Psoas muscle (tissue), 8 donors: ENCODE results near the gene MCM8. TPM values are rescaled to one million over a fixed set of nuclear protein-coding genes. Genes with fewer than 3 reads are reported as not detected.

Experiments used
- ATAC-seq, 4 donors: fragments of 200-7000 bp; cut with Tn5 transposase; one replicate each; pipeline ENCODE4 v1.9.1; 2020; ENCODE audit warnings: moderate library complexity in 3 of 4, mild to moderate bottlenecking in 2 of 4
- DNase-seq, 2 donors: peaks; one replicate each; pipeline ENCODE4 v3.0.0-alpha.2; 2020
- H3K27ac ChIP-seq: fragments of 200-600 bp; one replicate; pipeline ENCODE4 v1.8.0; 2022
- H3K27me3 ChIP-seq, 3 donors: fragments of 200-600 bp in 1 of 3; one replicate each; pipeline versions ENCODE4 v1.6.1 to v1.8.0; 2013 to 2022; ENCODE audit warnings: low read length in 2 of 3, mild to moderate bottlenecking in 2 of 3, moderate library complexity in 1 of 3; ENCODE audit not compliant: insufficient read depth in 3 of 3
- H3K36me3 ChIP-seq, 2 donors: fragments of 200-600 bp in 1 of 2; one replicate each; pipeline versions ENCODE4 v1.6.1 to v1.8.0; 2013 to 2022; ENCODE audit warnings: low read depth in 1 of 2, mild to moderate bottlenecking in 1 of 2, moderate library complexity in 1 of 2; ENCODE audit not compliant: insufficient read depth in 1 of 2
- H3K4me1 ChIP-seq: fragments of 200-600 bp; one replicate; pipeline ENCODE4 v1.8.0; 2022
- H3K4me3 ChIP-seq: fragments of 200-600 bp; one replicate; pipeline ENCODE4 v1.8.0; 2022; ENCODE audit warnings: mild to moderate bottlenecking
- H3K9me3 ChIP-seq: fragments of 200-600 bp; one replicate; pipeline ENCODE4 v1.8.0; 2022
- CTCF ChIP-seq: fragments of 200-600 bp; IDR thresholded peaks from one replicate; pipeline ENCODE4 v1.8.0; 2022; ENCODE audit warnings: antibody characterized with exemption
- WGBS, 3 donors: extraction: QIAGEN DNeasy Blood & Tissue Kit; methylation state at CpG; one replicate each; pipeline versions ENCODE4 v1.1.6 to v1.1.7; 2013; 5-methylcytosine and 5-hydroxymethylcytosine counted together
- intact Hi-C, 2 donors: fragments of 100-400 bp; cut with DNase I; formaldehyde crosslinking; loops; one replicate each; pipeline versions ENCODE4 v1.11.0 to v1.14.2; 2022
- polyA plus RNA-seq, 3 donors: library from polyadenylated mRNA; stranded (reverse); fragments of 200-250 nt; gene quantifications; one replicate each; pipeline ENCODE4 v1.2.3, GENCODE V29; 2013
- total RNA-seq, 4 donors: library from RNA; stranded (reverse); fragmentation: NEBNext Ultra II Directional in 2 of 4; extraction: Animal tissue kit (Norgen Biotek cat#: 25700) in 2 of 4; gene quantifications; one replicate each; pipeline versions ENCODE4 v1.2.1 to v1.2.4, GENCODE V29; 2021 to 2023
- donor health status: healthy with polysubstance abuse.
- donor health status: DM: no; HTN: no; CAD: no; lungs with moderate emphysema.
- donor health status: Bipolar disorder and iron deficiency.
- donor health status: healthy.
- donor health status: DM: yes; HTN: yes; CAD: no.
- donor health status: DM: no; HTN: no; CAD: no.
- donor health status: DM: no; HTN: no; CAD: no.
- donor health status: DM: yes; HTN: yes; CAD: no.

Gene MCM8
- total and polyA plus RNA-seq, 7 donors, result 2.9 to 14.8 (median 6.2) TPM

- Histone ChIP-seq H3K27ac (no peak overlapping the region), H3K36me3 (peaks cover 2 to 65% of the 10 kb centered on the region in 2 donors), H3K9me3 (no peaks in the 10 kb centered on the region), H3K4me3 (no peak overlapping the region), H3K4me1 (no peaks in the 10 kb centered on the region), H3K27me3 (no peaks in the 10 kb centered on the region)
- ATAC-seq, result no peak
- WGBS, 3 donors, result 69 to 83% (median 73%) methylated on average over 9 of the region's 9 CpGs
- no peak for DNase-seq
- intact Hi-C loops, result no loop called here
- TF ChIP-seq CTCF, result no peak
These were observed 19.0 kb downstream of the MCM8 start for GRCh38 chr20:5969348-5969935.

GRCh38 chr20:5969940-5970339, 19.5 kb downstream of the MCM8 start:
- Histone ChIP-seq H3K27me3 (no peaks in the 10 kb centered on the region), H3K9me3 (no peaks in the 10 kb centered on the region), H3K27ac (no peak overlapping the region), H3K36me3 (peaks cover 2 to 64% of the 10 kb centered on the region in 2 donors), H3K4me3 (no peak overlapping the region), H3K4me1 (no peaks in the 10 kb centered on the region)
- no peak for TF ChIP-seq CTCF
- ATAC-seq (no peak), DNase-seq (no peak)
- intact Hi-C loops, result no loop called here

GRCh38 chr20:5970381-5970780, 19.9 kb downstream of the MCM8 start:
- Histone ChIP-seq H3K4me3 (no peak overlapping the region), H3K9me3 (no peaks in the 10 kb centered on the region), H3K36me3 (peaks cover 0 to 62% of the 10 kb centered on the region in 2 donors), H3K27ac (no peak overlapping the region), H3K4me1 (no peaks in the 10 kb centered on the region), H3K27me3 (no peaks in the 10 kb centered on the region)
- 51 to 73% (median 61%) methylated on average over 2 of the region's 2 CpGs for WGBS, 3 donors
- DNase-seq (no peak), ATAC-seq (no peak)
- intact Hi-C loops, result no loop called here
- no peak for TF ChIP-seq CTCF

- no peak overlapping the region for H3K4me3 ChIP-seq
- no peaks in the 10 kb centered on the region for H3K9me3 ChIP-seq
- no peaks in the 10 kb centered on the region for H3K27me3 ChIP-seq
- no peak overlapping the region for H3K27ac ChIP-seq
- no peaks in the 10 kb centered on the region for H3K4me1 ChIP-seq
- intact Hi-C loops, result no loop called here
- ATAC-seq (no peak), DNase-seq (no peak)
- H3K36me3 ChIP-seq, result peaks cover 0 to 57% of the 10 kb centered on the region in 2 donors
- TF ChIP-seq CTCF, result no peak
These were observed 20.8 kb downstream of the MCM8 start for GRCh38 chr20:5971203-5971602.

GRCh38 chr20:5973172-5973571, 22.7 kb downstream of the MCM8 start:
- H3K36me3 ChIP-seq, result peaks cover 2 to 55% of the 10 kb centered on the region in 2 donors

More at GRCh38 chr20:5973172-5973571, 22.7 kb downstream of the MCM8 start:
- H3K27ac ChIP-seq, result no peak overlapping the region
- H3K9me3 ChIP-seq, result no peaks in the 10 kb centered on the region
- 88 to 94% (median 91%) methylated on average over 2 of the region's 2 CpGs for WGBS, 3 donors
- H3K4me3 ChIP-seq, result no peak overlapping the region
- intact Hi-C loops, result no loop called here
- no peak for TF ChIP-seq CTCF
- H3K27me3 ChIP-seq, result no peaks in the 10 kb centered on the region
- DNase-seq, result no peak
- no peaks in the 10 kb centered on the region for H3K4me1 ChIP-seq
- no peak for ATAC-seq
